ENCODE data around the gene WHRN. TPM values are rescaled to one million over a fixed set of nuclear protein-coding genes. Genes with fewer than 3 reads are reported as not detected.

The WHRN gene
- total and polyA plus RNA-seq, 2 of the 8 experiments (the other 6 are each of a cell fraction or from before 2014, with no cell fraction given): 4.4 to 7.7 TPM

DNA sequence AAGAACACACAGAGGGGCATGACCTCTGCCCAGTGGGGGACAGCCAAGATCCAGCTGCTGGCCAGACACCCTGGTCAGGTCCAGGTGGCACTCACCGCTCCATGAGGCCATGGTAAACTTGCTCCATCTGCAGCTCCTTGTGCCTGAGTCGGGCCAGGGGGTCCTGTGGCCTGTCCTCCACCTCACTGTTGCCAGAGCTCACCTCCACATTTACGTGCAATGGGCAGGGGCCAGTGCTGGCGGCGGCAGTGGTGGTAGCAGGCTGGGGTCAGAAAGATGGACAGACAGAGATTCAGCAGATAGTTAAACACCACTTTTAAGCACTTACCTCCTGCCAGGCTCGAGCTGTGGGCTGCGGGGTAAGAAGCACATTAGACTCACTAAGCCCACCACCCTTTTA, 145.5 kb downstream of the WHRN start:
- 90% methylated on average over 7 of the region's 7 CpGs; no CpG with 5 or more reads in 1 of the 2 experiments for WGBS, 2 experiments (ENCODE audit: extremely low coverage in 1 of 2, insufficient coverage in 1 of 2, insufficient read length in 1 of 2, insufficient replicate concordance in 2 of 2, low coverage in 1 of 2, low lambda C conversion rate in 2 of 2, missing lambda C conversion rate in 1 of 2)
- Histone ChIP-seq H4K5ac (ENCODE audit: insufficient read length, low read depth, low read length) (no peak overlapping the region), H3K79me1 (ENCODE audit: low read depth, low read length) (no peaks in the 10 kb centered on the region), H2AFZ (ENCODE audit: low read length) (no peak overlapping the region), H3K56ac (replicated peaks; ENCODE audit: insufficient read length, low read depth, low read length) (no peak overlapping the region), H4K91ac (replicated peaks; ENCODE audit: insufficient read length, low read length) (no peak overlapping the region), H2AK5ac (ENCODE audit: low read depth, low read length) (no peak overlapping the region), H3K79me2 (ENCODE audit: control insufficient read depth in 1 of 2, insufficient read depth in 2 of 2, low read length in 2 of 2) (no peaks in the 10 kb centered on the region), H2BK5ac (ENCODE audit: low read depth, low read length) (no peak overlapping the region), H3K18ac (ENCODE audit: extremely low read depth, low read length) (no peak overlapping the region), H3K9ac (replicated peaks in 1 of 4; ENCODE audit: extremely low read depth in 1 of 4, low read depth in 3 of 4, low read length in 3 of 4) (no peak overlapping the region), H3K4me2 (ENCODE audit: insufficient read depth in 1 of 2, low read depth in 2 of 2, low read length in 2 of 2) (no peak overlapping the region), H4K20me1 (replicated peaks in 1 of 2; ENCODE audit: control insufficient read depth in 1 of 2, insufficient read depth in 2 of 2, low read length in 2 of 2) (peaks cover 0 to 5% of the 10 kb centered on the region in 2 experiments), H3K23me2 (ENCODE audit: low read depth, low read length) (no peaks in the 10 kb centered on the region), H3K4ac (replicated peaks; ENCODE audit: insufficient read length, low read depth, low read length) (no peak overlapping the region), H2BK15ac (ENCODE audit: low read length) (no peak overlapping the region), H3K27ac (ENCODE audit: low read depth, low read length) (no peak overlapping the region), H3K27me3 (replicated peaks in 1 of 4; ENCODE audit: control insufficient read depth in 3 of 4, extremely low read depth in 1 of 4, insufficient read depth in 3 of 4, low read length in 3 of 4) (no peaks in the 10 kb centered on the region), H3K9me3 (ENCODE audit: insufficient read depth in 2 of 2, low read depth in 1 of 2, low read length in 1 of 2) (no peaks in the 10 kb centered on the region), H2BK120ac (replicated peaks; ENCODE audit: low read depth, low read length) (no peak overlapping the region), H3K23ac (ENCODE audit: insufficient read length) (no peak overlapping the region), H3K4me1 (replicated peaks in 1 of 4; ENCODE audit: control insufficient read depth in 3 of 4, insufficient read depth in 4 of 4, low read length in 3 of 4) (no peaks in the 10 kb centered on the region), H4K8ac (ENCODE audit: extremely low read depth, insufficient read depth, low read length) (no peak overlapping the region), H3K14ac (ENCODE audit: insufficient read length) (no peak overlapping the region), H2BK12ac (ENCODE audit: low read depth, low read length) (no peak overlapping the region), H2BK20ac (ENCODE audit: low read length) (no peak overlapping the region), H3K4me3 (ENCODE audit: extremely low read depth in 1 of 4, insufficient read depth in 2 of 4, low read depth in 3 of 4, low read length in 4 of 4) (no peak overlapping the region), H3K36me3 (ENCODE audit: control insufficient read depth in 2 of 4, insufficient read depth in 4 of 4, low read length in 3 of 4) (peaks cover 16 to 65% (median 54%) of the 10 kb centered on the region in 4 experiments)
- FAIRE-seq (no peak), DNase-seq (ENCODE audit: low read depth in 1 of 2, low spot score in 2 of 2) (no peak)
- POLR2A ChIA-PET (ENCODE audit: partially characterized antibody): interaction anchor here (1.1 to 1.3 kb wide), 2 partner anchors 12 to 23 kb away, joined by 3 read pairs; no protein-coding TSS in a partner anchor
- CTCF ChIA-PET (ENCODE audit: partially characterized antibody): interaction anchor here (0.7 to 1.2 kb wide), 3 partner anchors 20 to 267 kb away, joined by 3 to 4 read pairs (median 3); no protein-coding TSS in a partner anchor
- TF ChIP-seq ATF2 (IDR thresholded peaks at IDR 0.05; ENCODE audit: low read length): no peak
- no peak for TF ChIP-seq RXRA (IDR thresholded peaks at IDR 0.05; ENCODE audit: insufficient read depth, low read depth, low read length)
- TF ChIP-seq POLR2AphosphoS5 (IDR thresholded peaks at IDR 0.05; ENCODE audit: low read depth, low read length): no peak
- no peak for TF ChIP-seq TAF1 (IDR thresholded peaks at IDR 0.05; ENCODE audit: low read depth, low read length)
- no peak for TF ChIP-seq KDM1A (IDR thresholded peaks at IDR 0.05; ENCODE audit: borderline replicate concordance, low read length)
- no peak for TF ChIP-seq JUND (IDR thresholded peaks at IDR 0.05; ENCODE audit: low read length)
- TF ChIP-seq MAX (IDR thresholded peaks at IDR 0.05): no peak
- no peak for TF ChIP-seq TCF12 (IDR thresholded peaks at IDR 0.05; ENCODE audit: low read depth, low read length)
- TF ChIP-seq EZH2 (IDR thresholded peaks at IDR 0.05; ENCODE audit: low read depth, low read length, severe bottlenecking): no peak
- no peak for TF ChIP-seq HDAC6 (IDR thresholded peaks at IDR 0.05; ENCODE audit: low read depth, low read length)
- TF ChIP-seq RAD21 (IDR thresholded peaks at IDR 0.05 in 1 of 2, conservative IDR thresholded peaks at IDR 0.05 in 1 of 2; ENCODE audit: low read depth in 2 of 2, low read length in 2 of 2): no peak

Data from H1 (cell line).